ENCODE measurements around the gene NLK.

NLK gene

GRCh38 chr17:28078341-28079229 lies 36.1 kb downstream of the NLK start:
- H2BK120ac ChIP-seq (ENCODE audit: low read depth, low read length): no peak overlapping the region
- H3K18ac ChIP-seq (ENCODE audit: low read length): no peak overlapping the region
- no peak overlapping the region for H2AK5ac ChIP-seq (ENCODE audit: low read depth, low read length)
- no peaks in the 10 kb centered on the region for H3K9me3 ChIP-seq (replicated peaks in 1 of 2; ENCODE audit: control insufficient read depth in 2 of 2, insufficient read depth in 1 of 2, low read depth in 1 of 2, low read length in 2 of 2)
- WGBS, 2 donors (ENCODE audit: extremely low coverage in 2 of 2, insufficient read length in 2 of 2, insufficient replicate concordance in 1 of 2): no CpG with 5 or more reads among the region's 3 CpGs
- H3K4me1 ChIP-seq (ENCODE audit: control insufficient read depth in 2 of 2, insufficient read depth in 1 of 2, low read depth in 1 of 2, low read length in 2 of 2): peaks cover 0 to 4% of the 10 kb centered on the region in 2 donors
- no peak for DNase-seq (ENCODE audit: low spot score)
- H4K91ac ChIP-seq (ENCODE audit: low read depth, low read length, poor library complexity): no peak overlapping the region
- no peak overlapping the region for H3K23ac ChIP-seq (ENCODE audit: low read depth, low read length, poor library complexity)
- no peak overlapping the region for H3K9ac ChIP-seq (ENCODE audit: low read depth, low read length, poor library complexity)
- H3K4me3 ChIP-seq (ENCODE audit: low read length in 2 of 2): no peak overlapping the region
- no peak overlapping the region for H2BK5ac ChIP-seq (ENCODE audit: low read length)
- no peaks in the 10 kb centered on the region for H3K36me3 ChIP-seq (replicated peaks in 1 of 2; ENCODE audit: control insufficient read depth in 2 of 2, insufficient read depth in 2 of 2, low read length in 2 of 2)
- H2BK15ac ChIP-seq (ENCODE audit: low read length): no peak overlapping the region
- H3K27me3 ChIP-seq (ENCODE audit: control insufficient read depth in 3 of 3, insufficient read depth in 3 of 3, low read depth in 1 of 3, low read length in 3 of 3): no peaks in the 10 kb centered on the region
- no peak overlapping the region for H3K4me2 ChIP-seq (ENCODE audit: insufficient read depth, low read length, poor library complexity, severe bottlenecking)
- H4K8ac ChIP-seq (ENCODE audit: low read depth, low read length): no peak overlapping the region
- no peak overlapping the region for H2AFZ ChIP-seq (ENCODE audit: low read length)
- no peak overlapping the region for H3K27ac ChIP-seq (replicated peaks; ENCODE audit: low read length)
- peaks cover 1% of the 10 kb centered on the region for H3K79me1 ChIP-seq (ENCODE audit: low read depth, low read length)
- H3K4ac ChIP-seq (ENCODE audit: low read length): no peak overlapping the region
- H2BK12ac ChIP-seq (ENCODE audit: low read length): no peak overlapping the region
- no peak overlapping the region for H3K14ac ChIP-seq (ENCODE audit: low read length)

GRCh38 chr17:28081467-28081866 lies 39.0 kb downstream of the NLK start:
- H3K4ac ChIP-seq (ENCODE audit: low read length): no peak overlapping the region
- DNase-seq (ENCODE audit: low spot score): no peak
- no peak overlapping the region for H3K14ac ChIP-seq (ENCODE audit: low read length)
- H4K91ac ChIP-seq (ENCODE audit: low read depth, low read length, poor library complexity): no peak overlapping the region
- H3K4me2 ChIP-seq (ENCODE audit: insufficient read depth, low read length, poor library complexity, severe bottlenecking): no peak overlapping the region
- no peak overlapping the region for H3K27ac ChIP-seq (replicated peaks; ENCODE audit: low read length)
- no peak overlapping the region for H3K9ac ChIP-seq (ENCODE audit: low read depth, low read length, poor library complexity)
- H3K4me1 ChIP-seq (ENCODE audit: control insufficient read depth in 2 of 2, insufficient read depth in 1 of 2, low read depth in 1 of 2, low read length in 2 of 2): peaks cover 0 to 4% of the 10 kb centered on the region in 2 donors
- H4K8ac ChIP-seq (ENCODE audit: low read depth, low read length): no peak overlapping the region
- H3K4me3 ChIP-seq (ENCODE audit: low read length in 2 of 2): no peak overlapping the region
- no peaks in the 10 kb centered on the region for H3K27me3 ChIP-seq (ENCODE audit: control insufficient read depth in 3 of 3, insufficient read depth in 3 of 3, low read depth in 1 of 3, low read length in 3 of 3)
- H2AFZ ChIP-seq (ENCODE audit: low read length): no peak overlapping the region
- no peak overlapping the region for H2AK5ac ChIP-seq (ENCODE audit: low read depth, low read length)
- no CpG with 5 or more reads among the region's 2 CpGs for WGBS, 2 donors (ENCODE audit: extremely low coverage in 2 of 2, insufficient read length in 2 of 2, insufficient replicate concordance in 1 of 2)
- no peaks in the 10 kb centered on the region for H3K9me3 ChIP-seq (replicated peaks in 1 of 2; ENCODE audit: control insufficient read depth in 2 of 2, insufficient read depth in 1 of 2, low read depth in 1 of 2, low read length in 2 of 2)
- no peak overlapping the region for H3K18ac ChIP-seq (ENCODE audit: low read length)
- no peak overlapping the region for H2BK15ac ChIP-seq (ENCODE audit: low read length)
- no peak overlapping the region for H2BK12ac ChIP-seq (ENCODE audit: low read length)
- no peak overlapping the region for H2BK5ac ChIP-seq (ENCODE audit: low read length)
- H3K79me1 ChIP-seq (ENCODE audit: low read depth, low read length): peaks cover 1% of the 10 kb centered on the region
- no peaks in the 10 kb centered on the region for H3K36me3 ChIP-seq (replicated peaks in 1 of 2; ENCODE audit: control insufficient read depth in 2 of 2, insufficient read depth in 2 of 2, low read length in 2 of 2)
- no peak overlapping the region for H2BK120ac ChIP-seq (ENCODE audit: low read depth, low read length)
- H3K23ac ChIP-seq (ENCODE audit: low read depth, low read length, poor library complexity): no peak overlapping the region

GRCh38 chr17:28085766-28086165 lies 43.3 kb downstream of the NLK start:
- Histone ChIP-seq H2AK5ac (ENCODE audit: low read depth, low read length) (no peak overlapping the region), H3K36me3 (replicated peaks in 1 of 2; ENCODE audit: control insufficient read depth in 2 of 2, insufficient read depth in 2 of 2, low read length in 2 of 2) (no peaks in the 10 kb centered on the region), H3K4me1 (ENCODE audit: control insufficient read depth in 2 of 2, insufficient read depth in 1 of 2, low read depth in 1 of 2, low read length in 2 of 2) (peaks cover 0 to 4% of the 10 kb centered on the region in 2 donors), H3K4me2 (ENCODE audit: insufficient read depth, low read length, poor library complexity, severe bottlenecking) (no peak overlapping the region), H3K9ac (ENCODE audit: low read depth, low read length, poor library complexity) (no peak overlapping the region), H2BK5ac (ENCODE audit: low read length) (no peak overlapping the region), H3K27me3 (ENCODE audit: control insufficient read depth in 3 of 3, insufficient read depth in 3 of 3, low read depth in 1 of 3, low read length in 3 of 3) (no peaks in the 10 kb centered on the region), H3K27ac (replicated peaks; ENCODE audit: low read length) (no peak overlapping the region), H2BK120ac (ENCODE audit: low read depth, low read length) (no peak overlapping the region), H2BK12ac (ENCODE audit: low read length) (no peak overlapping the region), H4K8ac (ENCODE audit: low read depth, low read length) (no peak overlapping the region), H2BK15ac (ENCODE audit: low read length) (no peak overlapping the region), H3K14ac (ENCODE audit: low read length) (no peak overlapping the region), H3K79me1 (ENCODE audit: low read depth, low read length) (peaks cover 1% of the 10 kb centered on the region), H3K4me3 (ENCODE audit: low read length in 2 of 2) (no peak overlapping the region), H3K23ac (ENCODE audit: low read depth, low read length, poor library complexity) (no peak overlapping the region), H2AFZ (ENCODE audit: low read length) (no peak overlapping the region), H3K18ac (ENCODE audit: low read length) (no peak overlapping the region), H3K4ac (ENCODE audit: low read length) (no peak overlapping the region), H3K9me3 (replicated peaks in 1 of 2; ENCODE audit: control insufficient read depth in 2 of 2, insufficient read depth in 1 of 2, low read depth in 1 of 2, low read length in 2 of 2) (peaks cover 0 to 5% of the 10 kb centered on the region in 2 donors), H4K91ac (ENCODE audit: low read depth, low read length, poor library complexity) (no peak overlapping the region)
- WGBS, 2 donors (ENCODE audit: extremely low coverage in 2 of 2, insufficient read length in 2 of 2, insufficient replicate concordance in 1 of 2): no CpG with 5 or more reads among the region's 2 CpGs
- no peak for DNase-seq (ENCODE audit: low spot score)

- Histone ChIP-seq H3K4me1 (ENCODE audit: control insufficient read depth in 2 of 2, insufficient read depth in 1 of 2, low read depth in 1 of 2, low read length in 2 of 2) (peaks cover 0 to 3% of the 10 kb centered on the region in 2 donors), H3K4ac (ENCODE audit: low read length) (no peak overlapping the region), H3K9me3 (replicated peaks in 1 of 2; ENCODE audit: control insufficient read depth in 2 of 2, insufficient read depth in 1 of 2, low read depth in 1 of 2, low read length in 2 of 2) (peaks cover 0 to 5% of the 10 kb centered on the region in 2 donors), H4K8ac (ENCODE audit: low read depth, low read length) (no peak overlapping the region), H3K18ac (ENCODE audit: low read length) (no peak overlapping the region), H3K36me3 (replicated peaks in 1 of 2; ENCODE audit: control insufficient read depth in 2 of 2, insufficient read depth in 2 of 2, low read length in 2 of 2) (no peaks in the 10 kb centered on the region), H2AK5ac (ENCODE audit: low read depth, low read length) (no peak overlapping the region), H3K4me2 (ENCODE audit: insufficient read depth, low read length, poor library complexity, severe bottlenecking) (no peak overlapping the region), H3K27me3 (ENCODE audit: control insufficient read depth in 3 of 3, insufficient read depth in 3 of 3, low read depth in 1 of 3, low read length in 3 of 3) (no peaks in the 10 kb centered on the region), H2BK12ac (ENCODE audit: low read length) (no peak overlapping the region), H4K91ac (ENCODE audit: low read depth, low read length, poor library complexity) (no peak overlapping the region), H3K4me3 (ENCODE audit: low read length in 2 of 2) (no peak overlapping the region), H3K27ac (replicated peaks; ENCODE audit: low read length) (no peak overlapping the region), H3K23ac (ENCODE audit: low read depth, low read length, poor library complexity) (no peak overlapping the region), H2BK15ac (ENCODE audit: low read length) (no peak overlapping the region), H2BK120ac (ENCODE audit: low read depth, low read length) (no peak overlapping the region), H2AFZ (ENCODE audit: low read length) (no peak overlapping the region), H3K9ac (ENCODE audit: low read depth, low read length, poor library complexity) (no peak overlapping the region), H3K79me1 (ENCODE audit: low read depth, low read length) (no peaks in the 10 kb centered on the region), H2BK5ac (ENCODE audit: low read length) (no peak overlapping the region), H3K14ac (ENCODE audit: low read length) (no peak overlapping the region)
- WGBS, 2 donors (ENCODE audit: extremely low coverage in 2 of 2, insufficient read length in 2 of 2, insufficient replicate concordance in 1 of 2): no CpG with 5 or more reads among the region's 4 CpGs
- DNase-seq (ENCODE audit: low spot score): no peak
Measured at GRCh38 chr17:28086519-28086918, 44.0 kb downstream of the NLK start.
